SK-N-SH (cell line): ENCODE measurements around the gene TUBB1. TPM values are rescaled to one million over a fixed set of nuclear protein-coding genes. Genes with fewer than 3 reads are reported as not detected.
A peak's percentile ranks its signal among the peaks of the same experiment; 100 is the strongest.

ENCODE experiments used
- CTCF ChIA-PET: fragments of 300-600, 350-600 bp; formaldehyde crosslinking; extraction: SDS; loops from one replicate; lab custom pipeline; 2021; lab: Yijun Ruan, JAX
- POLR2A ChIA-PET: fragments of 350-600 bp; sonication (Branson Sonifier 250); formaldehyde crosslinking; extraction: SDS; loops from one replicate; lab custom pipeline; 2020; ENCODE audit warnings: antibody characterized with exemption, inconsistent platforms; lab: Yijun Ruan, JAX
- DNase-seq: peaks from one replicate; pipeline ENCODE4 v3.0.0; 2012
- H2AFZ ChIP-seq: fragments of 200-600 bp; sonication (generic); 2 replicates; pipeline ENCODE4 v1.8.1; 2016; ENCODE audit warnings: antibody characterized with exemption, mild to moderate bottlenecking, low read depth
- H3F3A ChIP-seq: fragments of 200-600 bp; sonication (generic); replicated peaks from 2 replicates; pipeline ENCODE3; 2016; ENCODE audit warnings: antibody characterized with exemption, mild to moderate bottlenecking; ENCODE audit not compliant: insufficient read depth
- H3K27ac ChIP-seq, 2 experiments: fragments of 200-500 bp in 1 of 2; fragments of 200-600 bp in 1 of 2; sonication (Bioruptor generic) in 1 of 2; sonication (generic), shearing (Covaris generic) in 1 of 2; 2 replicates each; pipeline versions ENCODE4 v1.5.1 to v1.6.1; 2014 to 2016; ENCODE audit warnings: low read depth in 2 of 2, inconsistent platforms in 1 of 2, low read length in 1 of 2, mild to moderate bottlenecking in 1 of 2, mixed read lengths in 1 of 2
- H3K27me3 ChIP-seq: fragments of 200-600 bp; sonication (generic), shearing (Covaris generic); 2 replicates; pipeline ENCODE4 v1.6.1; 2016; ENCODE audit warnings: mixed run types; ENCODE audit not compliant: insufficient read depth
- H3K36me3 ChIP-seq, 2 experiments: fragments of 200-500 bp in 1 of 2; fragments of 200-600 bp in 1 of 2; sonication (Bioruptor generic) in 1 of 2; sonication (generic) in 1 of 2; replicated peaks in 1 of 2; 2 replicates each; pipeline versions ENCODE3 to v1.5.1; 2014 to 2016; ENCODE audit warnings: low read length in 1 of 2, mild to moderate bottlenecking in 1 of 2; ENCODE audit not compliant: insufficient read depth in 2 of 2, control insufficient read depth in 1 of 2
- H3K4me1 ChIP-seq, 2 experiments: fragments of 200-500 bp in 1 of 2; fragments of 200-600 bp in 1 of 2; sonication (Bioruptor generic) in 1 of 2; sonication (generic), shearing (Covaris generic) in 1 of 2; 2 replicates each; pipeline versions ENCODE4 v1.5.1 to v1.6.1; 2014 to 2016; ENCODE audit warnings: low read depth in 1 of 2, low read length in 1 of 2, mixed run types in 1 of 2; ENCODE audit not compliant: insufficient read depth in 2 of 2, control insufficient read depth in 1 of 2
- H3K4me2 ChIP-seq: fragments of 200-600 bp; sonication (generic), shearing (Covaris generic); 2 replicates; pipeline ENCODE4 v1.6.1; 2017; ENCODE audit warnings: mixed run types
- H3K4me3 ChIP-seq, 2 experiments: fragments of 200-500 bp in 1 of 2; fragments of 200-600 bp in 1 of 2; sonication (Bioruptor generic) in 1 of 2; sonication (generic), shearing (Covaris generic) in 1 of 2; 2 replicates each; pipeline versions ENCODE4 v1.5.1 to v1.8.1; 2014 to 2016; ENCODE audit warnings: low read depth in 2 of 2, inconsistent platforms in 1 of 2, low read length in 1 of 2, mild to moderate bottlenecking in 1 of 2, mixed read lengths in 1 of 2, moderate library complexity in 1 of 2
- H3K79me2 ChIP-seq: fragments of 200-600 bp; sonication (generic); 2 replicates; pipeline ENCODE4 v1.8.1; 2017; ENCODE audit warnings: mild to moderate bottlenecking; ENCODE audit not compliant: insufficient read depth
- H3K9ac ChIP-seq: fragments of 200-600 bp; sonication (generic); 2 replicates; pipeline ENCODE4 v1.6.1; 2017; ENCODE audit warnings: mixed run types
- H3K9me2 ChIP-seq: fragments of 200-600 bp; sonication (generic); 2 replicates; pipeline ENCODE4 v1.6.1; 2017; ENCODE audit warnings: mixed run types
- H3K9me3 ChIP-seq: fragments of 200-600 bp; sonication (generic); 2 replicates; pipeline ENCODE4 v1.6.1; 2017; ENCODE audit warnings: mixed run types, mild to moderate bottlenecking, moderate library complexity
- H4K20me1 ChIP-seq: fragments of 200-600 bp; sonication (generic); 2 replicates; pipeline ENCODE4 v1.6.1; 2017; ENCODE audit warnings: mild to moderate bottlenecking, mixed run types; ENCODE audit not compliant: insufficient read depth
- CTCF ChIP-seq: fragments of 200-600 bp; sonication (generic); IDR thresholded peaks from 2 replicates; pipeline ENCODE4 v1.6.1; 2017; ENCODE audit warnings: antibody characterized with exemption, mild to moderate bottlenecking, moderate library complexity
- GABPA ChIP-seq: IDR thresholded peaks from 2 replicates; pipeline ENCODE4 v1.4.0; 2012; ENCODE audit warnings: low read depth, mild to moderate bottlenecking
- IRF3 ChIP-seq: fragments of 150-350 bp; IDR thresholded peaks from 2 replicates; pipeline ENCODE4 v1.6.1; 2016; ENCODE audit warnings: mild to moderate bottlenecking, low read depth, low read length
- MEF2A ChIP-seq: IDR thresholded peaks from 2 replicates; pipeline ENCODE4 v1.4.0; 2012; ENCODE audit warnings: low read depth, borderline replicate concordance
- PBX3 ChIP-seq: IDR thresholded peaks from 2 replicates; pipeline ENCODE4; 2012
- SIN3A ChIP-seq: IDR thresholded peaks from 2 replicates; pipeline ENCODE4 v1.6.1; 2012; ENCODE audit warnings: low read depth, mild to moderate bottlenecking, low read length, moderate library complexity, borderline replicate concordance
- TCF12 ChIP-seq: IDR thresholded peaks from 2 replicates; pipeline ENCODE4 v1.4.0; 2012
- TEAD4 ChIP-seq: IDR thresholded peaks from 2 replicates; pipeline ENCODE4 v1.4.0; 2012; ENCODE audit warnings: mild to moderate bottlenecking, borderline replicate concordance; ENCODE audit not compliant: insufficient read depth
- ZBTB33 ChIP-seq: IDR thresholded peaks from 2 replicates; pipeline ENCODE4 v1.4.0; 2012; ENCODE audit warnings: low read depth, borderline replicate concordance
- WGBS: methylation state at CpG from one replicate; pipeline ENCODE4 v1.1.6; 2017; ENCODE audit warnings: low lambda C conversion rate; 5-methylcytosine and 5-hydroxymethylcytosine counted together
- polyA plus RNA-seq, 3 experiments: library from polyadenylated mRNA; depleted of rRNA; stranded (reverse); fragments of >200 nt; gene quantifications; 2 replicates each; pipeline ENCODE4 v1.2.3, GENCODE V29; 2012

TUBB1 gene
- polyA plus RNA-seq, 1 of the 3 experiments (the other 2 are of a cell fraction): not detected

- no peak for TF ChIP-seq ZBTB33
- TF ChIP-seq GABPA: no peak
- TF ChIP-seq TCF12: no peak
- TF ChIP-seq CTCF: no peak
- TF ChIP-seq SIN3A: no peak
- TF ChIP-seq MEF2A: no peak
- no peak for TF ChIP-seq IRF3
These were observed 412 bp upstream of the TUBB1 start (continued) for GRCh38 chr20:59018817-59019216.

GRCh38 chr20:59020938-59021551, 1.8 kb downstream of the TUBB1 start:
- no peak for DNase-seq
- H2AFZ ChIP-seq: no peak overlapping the region
- H3K4me2 ChIP-seq: peak overlapping the region; percentile 32; the same call in 1 of the 2 replicates
- H4K20me1 ChIP-seq: peaks cover 9% of the 10 kb centered on the region; the same call in 1 of the 2 replicates
- ChIA-PET CTCF (interaction anchor here (1.3 kb wide), 1 partner anchor 475 kb away, joined by 3 read pairs; no protein-coding TSS in a partner anchor), POLR2A (no interaction called here)
- H3K79me2 ChIP-seq: peaks cover 28% of the 10 kb centered on the region
- H3K9me2 ChIP-seq: no peaks in the 10 kb centered on the region
- peak overlapping the region; percentile 34 to 38 for H3K27ac ChIP-seq
- peaks cover 16 to 32% of the 10 kb centered on the region in 2 experiments for H3K36me3 ChIP-seq
- no peaks in the 10 kb centered on the region for H3K9me3 ChIP-seq
- no peaks in the 10 kb centered on the region for H3K27me3 ChIP-seq
- peak; percentile 46 for TF ChIP-seq PBX3
- TF ChIP-seq TEAD4: no peak
- no peak for TF ChIP-seq IRF3
- no peak overlapping the region for H3K9ac ChIP-seq
- no peak overlapping the region for H3K4me3 ChIP-seq
- WGBS: 36% methylated on average over 5 of the region's 5 CpGs
- peaks cover 19% of the 10 kb centered on the region for H3F3A ChIP-seq
- peaks cover 0 to 27% of the 10 kb centered on the region in 2 experiments; a peak in 3 of 4 replicates for H3K4me1 ChIP-seq
